Ovary (tissue), 3 donors: Measurements from ENCODE around the gene MRAS.

Experiments used
- EP300 ChIP-seq: sonication (generic); formaldehyde crosslinking; IDR thresholded peaks from one replicate; pipeline ENCODE4 v1.6.1; 2017; ENCODE audit warnings: antibody characterized with exemption
- TF ChIP-seq, protein P1 (sequence below), 3 donors: fragments of 450-650 bp in 2 of 3; fragments of 200-600 bp in 1 of 3; IDR thresholded peaks; one replicate each; pipeline versions ENCODE4 v1.5.1 to v1.8.0; 2016 to 2022; ENCODE audit warnings: antibody characterized with exemption in 3 of 3, mild to moderate bottlenecking in 1 of 3
- donor health status: DM: no; HTN: no; CAD: no.

DNA sequence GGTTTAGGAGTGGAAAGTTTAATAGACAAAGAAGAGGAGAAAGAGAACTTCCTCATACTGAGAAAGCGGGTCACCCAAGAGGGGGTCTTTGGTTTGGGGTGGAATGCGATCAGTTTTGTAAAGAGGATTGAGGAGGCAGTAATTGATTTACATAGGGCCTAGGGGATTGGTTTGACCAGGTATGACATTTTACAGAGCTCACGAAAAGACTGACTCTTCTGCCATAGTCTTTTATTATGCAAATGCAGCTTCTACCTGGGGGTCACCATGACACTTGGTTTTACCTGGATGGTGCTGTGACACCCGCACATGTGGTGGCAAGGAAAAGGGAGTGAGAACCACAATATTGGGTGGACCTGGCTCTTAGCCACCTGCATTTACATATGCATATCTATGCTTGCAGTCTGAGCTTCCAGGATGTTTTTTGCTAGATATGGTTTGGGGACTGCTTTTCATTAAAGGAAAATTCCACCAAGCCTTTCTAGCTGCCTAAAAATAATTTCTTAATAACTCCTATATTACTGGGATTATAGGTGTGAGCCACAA, 11.9 kb upstream of the MRAS start:
- no peak for TF ChIP-seq EP300
- TF ChIP-seq, protein P1, sequence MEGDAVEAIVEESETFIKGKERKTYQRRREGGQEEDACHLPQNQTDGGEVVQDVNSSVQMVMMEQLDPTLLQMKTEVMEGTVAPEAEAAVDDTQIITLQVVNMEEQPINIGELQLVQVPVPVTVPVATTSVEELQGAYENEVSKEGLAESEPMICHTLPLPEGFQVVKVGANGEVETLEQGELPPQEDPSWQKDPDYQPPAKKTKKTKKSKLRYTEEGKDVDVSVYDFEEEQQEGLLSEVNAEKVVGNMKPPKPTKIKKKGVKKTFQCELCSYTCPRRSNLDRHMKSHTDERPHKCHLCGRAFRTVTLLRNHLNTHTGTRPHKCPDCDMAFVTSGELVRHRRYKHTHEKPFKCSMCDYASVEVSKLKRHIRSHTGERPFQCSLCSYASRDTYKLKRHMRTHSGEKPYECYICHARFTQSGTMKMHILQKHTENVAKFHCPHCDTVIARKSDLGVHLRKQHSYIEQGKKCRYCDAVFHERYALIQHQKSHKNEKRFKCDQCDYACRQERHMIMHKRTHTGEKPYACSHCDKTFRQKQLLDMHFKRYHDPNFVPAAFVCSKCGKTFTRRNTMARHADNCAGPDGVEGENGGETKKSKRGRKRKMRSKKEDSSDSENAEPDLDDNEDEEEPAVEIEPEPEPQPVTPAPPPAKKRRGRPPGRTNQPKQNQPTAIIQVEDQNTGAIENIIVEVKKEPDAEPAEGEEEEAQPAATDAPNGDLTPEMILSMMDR (IDR thresholded peaks at IDR 0.05): no peak
